HG03457 (cell line): Measurements from ENCODE around the gene HIVEP2.
A peak's percentile ranks its signal among the peaks of the same experiment; 100 is the strongest.

ENCODE experiments used
- ATAC-seq: cut with Tn5 transposase; IDR thresholded peaks from one replicate; pipeline ENCODE4 v1.9.1; 2021; ENCODE audit warnings: moderate number of reproducible peaks; ENCODE audit not compliant: unreplicated experiment

The HIVEP2 gene

GRCh38 chr6:142867355-142867801 lies 77.6 kb downstream of the HIVEP2 start:
- ATAC-seq = no peak

GRCh38 chr6:142863981-142864380 lies 81.0 kb downstream of the HIVEP2 start:
- no peak for ATAC-seq

GRCh38 chr6:142861711-142862110 lies 83.3 kb downstream of the HIVEP2 start:
- ATAC-seq = no peak

GRCh38 chr6:142860498-142860897 lies 84.5 kb downstream of the HIVEP2 start:
- no peak for ATAC-seq

- ATAC-seq = no peak
Observed at GRCh38 chr6:142857796-142858555, 87.0 kb downstream of the HIVEP2 start.

GRCh38 chr6:142857233-142857761 lies 87.7 kb downstream of the HIVEP2 start:
- ATAC-seq = peak; percentile 25

GRCh38 chr6:142856624-142857232 lies 88.2 kb downstream of the HIVEP2 start:
- ATAC-seq = peak; percentile 67

- peak; percentile 23 for ATAC-seq
Observed at GRCh38 chr6:142855893-142856623, 88.9 kb downstream of the HIVEP2 start.

GRCh38 chr6:142854589-142855488 lies 90.1 kb downstream of the HIVEP2 start:
- ATAC-seq = no peak

- ATAC-seq = no peak
Observed at GRCh38 chr6:142853244-142854180, 91.5 kb downstream of the HIVEP2 start.

- no peak for ATAC-seq
Observed at GRCh38 chr6:142851601-142852000, 93.4 kb downstream of the HIVEP2 start.

GRCh38 chr6:142850679-142851423 lies 94.1 kb downstream of the HIVEP2 start:
- peak; percentile 42 for ATAC-seq

- no peak for ATAC-seq
Observed at GRCh38 chr6:142848976-142849375, 96.0 kb downstream of the HIVEP2 start.

- no peak for ATAC-seq
Observed at GRCh38 chr6:142848156-142848555, 96.8 kb downstream of the HIVEP2 start.

GRCh38 chr6:142846883-142847287 lies 98.1 kb downstream of the HIVEP2 start:
- ATAC-seq = no peak

GRCh38 chr6:142846459-142846831 lies 98.5 kb downstream of the HIVEP2 start:
- ATAC-seq = no peak

- ATAC-seq = no peak
Observed at GRCh38 chr6:142845624-142846458, 99.1 kb downstream of the HIVEP2 start.

- ATAC-seq = peak; percentile 30
Observed at GRCh38 chr6:142845143-142845571, 99.8 kb downstream of the HIVEP2 start.
